Naive thymus-derived CD4-positive, alpha-beta T cell (primary cell): ENCODE measurements around the gene TEKT5. TPM values are rescaled to one million over a fixed set of nuclear protein-coding genes. Genes with fewer than 3 reads are reported as not detected.

Experiments used
- ATAC-seq: fragments of 150-1000 bp; cut with Tn5 transposase; 2 replicates; pipeline ENCODE4 v1.10.0; 2021; ENCODE audit warnings: mild to moderate bottlenecking, moderate library complexity
- CTCF ChIA-PET: fragments of 350-600 bp; sonication (Branson Sonifier 250); formaldehyde crosslinking; loops from one replicate; lab custom pipeline; 2021; ENCODE audit warnings: antibody characterized with exemption; lab: Charles Lee
- POLR2A ChIA-PET: fragments of 350-600 bp; sonication (Branson Sonifier 250); formaldehyde crosslinking; loops from one replicate; lab custom pipeline; 2021; ENCODE audit warnings: antibody characterized with exemption, inconsistent platforms; lab: Charles Lee
- DNase-seq, 9 donors: peaks; one replicate each; pipeline versions ENCODE4 v3.0.0 to v3.0.0-alpha.2; 2020 to 2022; ENCODE audit warnings: mixed read lengths in 1 of 9
- H3K27ac ChIP-seq: one replicate; pipeline ENCODE4 v1.7.0; 2013; ENCODE audit warnings: mild to moderate bottlenecking, low read depth, low read length, moderate library complexity
- H3K27me3 ChIP-seq, 2 donors: one replicate each; pipeline ENCODE4 v1.7.0; 2013; ENCODE audit warnings: low read length in 2 of 2, mild to moderate bottlenecking in 2 of 2, moderate library complexity in 2 of 2; ENCODE audit not compliant: control insufficient read depth in 2 of 2, insufficient read depth in 2 of 2
- H3K36me3 ChIP-seq, 3 experiments: 1 replicate in 2 of 3; 2 replicates in 1 of 3; pipeline ENCODE4 v1.7.0; 2013; ENCODE audit warnings: low read length in 3 of 3, mild to moderate bottlenecking in 3 of 3, moderate library complexity in 1 of 3; ENCODE audit not compliant: insufficient read depth in 3 of 3, control insufficient read depth in 2 of 3
- H3K4me1 ChIP-seq, 2 donors: one replicate each; pipeline ENCODE4 v1.7.0; 2013; ENCODE audit warnings: low read length in 2 of 2, mild to moderate bottlenecking in 2 of 2, moderate library complexity in 1 of 2; ENCODE audit not compliant: control insufficient read depth in 2 of 2, insufficient read depth in 2 of 2
- H3K4me3 ChIP-seq: 2 replicates; pipeline ENCODE4 v1.7.0; 2013; ENCODE audit warnings: mild to moderate bottlenecking, low read length
- H3K9me3 ChIP-seq, 3 experiments: 1 replicate in 2 of 3; 2 replicates in 1 of 3; pipeline ENCODE4 v1.7.0; 2013; ENCODE audit warnings: low read length in 3 of 3; ENCODE audit not compliant: control insufficient read depth in 2 of 3
- H3K27ac Mint-ChIP-seq, 9 donors: one replicate each; pipeline ENCODE4 v1.8.0; 2020 to 2022; ENCODE audit warnings: mixed read lengths in 9 of 9, mild to moderate bottlenecking in 8 of 9, moderate library complexity in 5 of 9, inconsistent platforms in 2 of 9
- H3K27me3 Mint-ChIP-seq, 5 donors: one replicate each; pipeline ENCODE4 v1.8.0; 2021 to 2022; ENCODE audit warnings: mixed read lengths in 5 of 5, mild to moderate bottlenecking in 1 of 5
- H3K36me3 Mint-ChIP-seq, 5 donors: one replicate each; pipeline ENCODE4 v1.8.0; 2020 to 2022; ENCODE audit warnings: mixed read lengths in 5 of 5, mild to moderate bottlenecking in 3 of 5, inconsistent platforms in 1 of 5
- H3K4me1 Mint-ChIP-seq, 7 donors: one replicate each; pipeline ENCODE4 v1.8.0; 2020 to 2022; ENCODE audit warnings: mixed read lengths in 7 of 7, mild to moderate bottlenecking in 3 of 7, inconsistent platforms in 1 of 7
- H3K4me3 Mint-ChIP-seq, 10 donors: one replicate each; pipeline ENCODE4 v1.8.0; 2020 to 2022; ENCODE audit warnings: mild to moderate bottlenecking in 10 of 10, mixed read lengths in 10 of 10, moderate library complexity in 6 of 10, inconsistent platforms in 2 of 10
- H3K9me3 Mint-ChIP-seq, 11 donors: one replicate each; pipeline ENCODE4 v1.8.0; 2020 to 2022; ENCODE audit warnings: mixed read lengths in 11 of 11, mild to moderate bottlenecking in 4 of 11, inconsistent platforms in 1 of 11, moderate library complexity in 1 of 11
- intact Hi-C, 2 donors: fragments of 100-400 bp; cut with micrococcal nuclease; formaldehyde crosslinking; loops; one replicate each; pipeline ENCODE4 v1.15.1; 2023
- polyA plus RNA-seq, 2 donors: library from polyadenylated mRNA; unstranded; fragments of 300-500 nt; fragmentation: Illumina TruSeq; gene quantifications; one replicate each; pipeline ENCODE4 v1.2.3, GENCODE V29; 2021
- total RNA-seq, 6 experiments: library from RNA in 5 of 6; stranded (reverse) in 5 of 6; gene quantifications; 1 replicate in 5 of 6; 2 replicates in 1 of 6; pipeline ENCODE4 v1.2.3 and lab custom pipeline; 2021 to 2026

TEKT5 gene
- total and polyA plus RNA-seq, 7 experiments from 2014 or later, result 0.68 TPM; not detected in 6

DNA sequence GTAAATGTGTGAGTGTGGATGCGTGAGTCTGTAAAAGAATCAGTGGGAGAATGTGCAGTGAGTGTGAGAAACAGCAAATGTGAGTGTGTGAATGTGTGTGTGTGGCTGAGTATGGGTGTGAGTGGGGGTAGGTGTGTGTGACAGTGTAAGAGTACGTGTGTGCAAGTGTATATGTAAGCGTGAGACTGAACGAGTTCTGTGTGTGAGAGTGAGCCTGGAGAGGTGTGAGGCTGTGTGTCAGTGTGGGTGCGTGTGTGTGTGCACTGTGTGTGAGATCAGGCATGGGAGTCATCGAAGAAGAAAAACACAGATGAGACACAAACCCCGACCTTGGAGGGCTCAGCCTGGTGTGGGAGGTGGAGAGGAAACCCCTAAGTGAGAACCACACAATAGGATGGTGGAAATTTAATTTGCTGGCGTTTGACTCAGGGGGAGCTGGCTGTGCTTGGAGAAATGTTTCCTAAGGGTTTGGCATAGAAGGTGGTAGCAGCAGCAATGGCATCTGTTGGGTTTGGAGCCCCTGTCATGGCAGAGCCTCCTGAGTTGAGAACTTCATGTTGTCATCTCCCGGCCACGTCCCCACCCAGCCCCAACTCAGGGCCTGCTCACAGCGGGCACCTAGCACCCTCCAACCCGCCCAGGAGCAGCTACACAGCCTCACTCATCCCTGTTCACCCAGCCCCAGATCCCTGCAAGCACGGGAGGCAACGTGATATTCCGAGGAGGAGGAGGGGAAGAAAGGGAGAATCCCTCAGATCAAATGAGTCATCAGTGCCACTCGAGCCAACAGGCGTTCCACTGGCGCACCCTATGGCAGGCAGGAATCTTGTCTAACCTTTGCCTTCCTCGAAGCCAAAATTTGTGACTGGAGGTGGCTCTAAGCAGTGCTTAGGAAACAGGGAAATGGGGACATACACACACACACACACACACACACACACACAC, 34.6 kb upstream of the TEKT5 start:
- Histone ChIP-seq H3K4me1 (no peaks in the 10 kb centered on the region), H3K36me3 (no peaks in the 10 kb centered on the region), H3K27ac (no peak overlapping the region), H3K27me3 (no peaks in the 10 kb centered on the region), H3K4me3 (no peak overlapping the region), H3K9me3 (no peaks in the 10 kb centered on the region)
- ATAC-seq, result no peak
- peaks cover 0 to 7% (median 0%) of the 10 kb centered on the region in 5 donors for H3K27me3 Mint-ChIP-seq
- no peaks in the 10 kb centered on the region for H3K4me1 Mint-ChIP-seq
- CTCF ChIA-PET, result no interaction called here
- intact Hi-C loops, result no loop called here
- H3K36me3 Mint-ChIP-seq, result peaks cover 0 to 4% (median 0%) of the 10 kb centered on the region in 5 donors
- no peak for DNase-seq
- H3K4me3 Mint-ChIP-seq, result no peak overlapping the region
- peaks cover 0 to 5% (median 2%) of the 10 kb centered on the region in 11 donors for H3K9me3 Mint-ChIP-seq
- H3K27ac Mint-ChIP-seq, result no peak overlapping the region
- POLR2A ChIA-PET, result no interaction called here

DNA sequence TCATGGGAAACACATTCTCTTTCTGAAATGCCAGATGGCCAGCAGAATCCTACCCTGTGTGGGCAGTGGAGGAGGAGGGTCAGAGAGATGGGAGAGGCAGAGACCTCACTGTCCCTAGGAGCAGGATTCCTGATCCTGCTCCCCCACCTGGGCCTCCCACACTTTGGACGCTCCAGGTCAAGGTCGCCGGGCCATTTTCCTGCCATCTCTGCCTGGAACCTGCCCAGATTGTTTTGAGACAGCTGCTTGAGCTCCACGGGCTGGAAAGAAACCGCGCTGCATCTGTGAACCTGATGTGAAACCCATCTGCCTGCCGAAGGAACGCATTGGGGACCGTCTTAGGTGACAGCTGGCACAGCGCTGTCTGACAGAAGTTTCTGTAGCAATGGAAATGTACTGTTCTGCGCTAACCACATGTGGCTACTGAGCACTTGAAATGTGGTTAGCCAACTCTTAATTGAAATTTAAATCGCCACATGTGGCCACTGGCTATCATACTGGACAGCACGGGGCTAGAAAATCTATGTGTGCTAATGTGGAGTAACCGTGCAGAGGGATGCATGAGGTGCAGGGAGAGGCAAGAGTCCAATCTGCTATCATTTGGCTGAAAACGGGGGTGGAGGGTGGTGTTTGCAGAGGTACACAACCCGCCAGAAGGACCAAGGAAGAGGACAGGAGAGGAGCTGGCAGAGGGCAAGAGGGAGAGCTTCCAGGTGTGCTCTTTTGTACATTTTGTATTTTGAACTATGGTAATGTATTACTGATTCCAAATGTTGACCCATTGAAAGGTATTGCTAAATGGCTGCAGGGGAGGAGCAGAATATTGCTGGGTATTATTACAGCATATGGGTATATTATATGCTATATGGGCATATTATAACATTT, 33.5 kb upstream of the TEKT5 start:
- Histone ChIP-seq H3K27ac (no peak overlapping the region), H3K36me3 (no peaks in the 10 kb centered on the region), H3K27me3 (no peaks in the 10 kb centered on the region), H3K4me3 (no peak overlapping the region), H3K4me1 (no peaks in the 10 kb centered on the region), H3K9me3 (no peaks in the 10 kb centered on the region)
- no peaks in the 10 kb centered on the region for H3K4me1 Mint-ChIP-seq
- peaks cover 0 to 6% (median 0%) of the 10 kb centered on the region in 5 donors for H3K27me3 Mint-ChIP-seq
- no peak for DNase-seq
- peaks cover 0 to 3% (median under 1%) of the 10 kb centered on the region in 11 donors for H3K9me3 Mint-ChIP-seq
- POLR2A ChIA-PET, result no interaction called here
- CTCF ChIA-PET, result no interaction called here
- no peak overlapping the region for H3K27ac Mint-ChIP-seq
- intact Hi-C loops, result no loop called here
- no peak for ATAC-seq
- H3K4me3 Mint-ChIP-seq, result no peak overlapping the region
- peaks cover 0 to 1% (median 0%) of the 10 kb centered on the region in 5 donors for H3K36me3 Mint-ChIP-seq

DNA sequence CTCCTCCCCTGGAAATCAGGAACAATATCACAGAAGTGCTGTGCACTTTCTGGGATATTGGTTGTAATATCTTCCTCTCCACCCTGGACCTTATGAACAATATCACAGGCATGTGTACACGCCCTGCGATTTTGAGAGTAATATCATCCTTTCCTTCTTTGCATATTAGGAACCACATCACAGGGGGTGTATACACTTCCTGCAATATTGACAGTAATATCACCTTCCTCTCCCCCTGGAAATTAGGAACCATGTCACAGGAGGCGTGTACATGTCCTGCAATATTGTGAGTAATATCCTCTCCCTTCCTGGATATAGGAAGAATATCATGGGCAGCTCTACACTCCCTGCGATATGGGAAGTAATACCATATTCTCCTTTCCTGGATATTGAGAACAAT, 14.2 kb upstream of the TEKT5 start:
- Histone ChIP-seq H3K27me3 (no peaks in the 10 kb centered on the region), H3K36me3 (no peaks in the 10 kb centered on the region), H3K4me3 (no peak overlapping the region), H3K27ac (no peak overlapping the region), H3K4me1 (no peaks in the 10 kb centered on the region), H3K9me3 (no peaks in the 10 kb centered on the region)
- intact Hi-C loops, result no loop called here
- no peaks in the 10 kb centered on the region for H3K4me1 Mint-ChIP-seq
- peaks cover 0 to 34% (median 26%) of the 10 kb centered on the region in 5 donors for H3K27me3 Mint-ChIP-seq
- no peaks in the 10 kb centered on the region for H3K36me3 Mint-ChIP-seq
- ATAC-seq (no peak), DNase-seq (no peak)
- H3K9me3 Mint-ChIP-seq, result peaks cover 0 to 1% (median 0%) of the 10 kb centered on the region in 11 donors
- POLR2A ChIA-PET, result no interaction called here
- CTCF ChIA-PET, result no interaction called here
- no peak overlapping the region for H3K27ac Mint-ChIP-seq
- H3K4me3 Mint-ChIP-seq, result no peak overlapping the region

DNA sequence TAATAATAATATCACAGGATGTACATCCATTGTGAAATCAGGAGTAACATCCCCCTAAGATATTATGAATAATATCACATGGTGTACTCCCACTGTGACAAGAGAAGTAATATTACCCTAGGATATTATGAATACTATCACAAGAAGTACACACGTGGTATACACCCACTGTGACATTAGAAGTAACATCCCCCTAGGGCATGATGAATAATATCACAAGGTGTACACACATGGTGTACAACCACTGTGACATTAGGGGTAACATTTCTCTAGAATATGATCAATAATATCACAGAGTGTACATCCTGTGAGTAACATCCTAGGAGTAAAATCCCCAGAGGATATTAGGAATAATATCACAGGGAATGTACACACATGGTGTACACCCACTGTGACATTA, 5.0 kb upstream of the TEKT5 start:
- intact Hi-C loops, result no loop called here
- H3K4me1 ChIP-seq, result no peaks in the 10 kb centered on the region
- H3K9me3 Mint-ChIP-seq, result peaks cover 0 to 3% (median 0%) of the 10 kb centered on the region in 11 donors
- no peaks in the 10 kb centered on the region for H3K36me3 ChIP-seq
- H3K36me3 Mint-ChIP-seq, result no peaks in the 10 kb centered on the region
- ChIA-PET POLR2A (no interaction called here), CTCF (no interaction called here)
- H3K9me3 ChIP-seq, result no peaks in the 10 kb centered on the region
- DNase-seq (no peak), ATAC-seq (no peak)
- no peak overlapping the region for H3K4me3 Mint-ChIP-seq
- H3K4me1 Mint-ChIP-seq, result no peaks in the 10 kb centered on the region
- no peak overlapping the region for H3K27ac Mint-ChIP-seq
- H3K27me3 Mint-ChIP-seq, result peaks cover 0 to 7% (median 0%) of the 10 kb centered on the region in 5 donors
- no peak overlapping the region for H3K27ac ChIP-seq
- H3K27me3 ChIP-seq, result peaks cover 0 to 3% of the 10 kb centered on the region in 2 donors
- no peak overlapping the region for H3K4me3 ChIP-seq

DNA sequence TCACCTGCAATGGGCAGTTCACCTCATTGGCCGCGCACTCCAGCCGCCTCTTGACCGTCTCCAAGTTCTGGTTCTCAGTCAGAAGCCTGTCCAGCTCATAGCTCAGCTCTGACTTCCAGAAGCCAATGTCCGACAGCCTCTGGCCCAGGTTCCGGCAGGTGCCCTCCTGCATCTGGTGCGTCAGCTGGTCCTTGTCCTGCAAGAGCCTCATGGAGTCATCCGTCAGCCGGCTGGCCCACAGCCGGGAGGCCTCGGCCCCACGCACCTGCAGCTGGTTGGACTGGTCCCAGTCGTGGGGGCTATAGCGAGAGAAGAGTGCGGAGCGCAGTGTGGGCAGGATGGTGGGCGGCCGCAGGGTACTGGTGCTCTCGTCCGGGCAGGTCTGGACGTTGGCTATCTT, 424 bp downstream of the TEKT5 start:
- no peaks in the 10 kb centered on the region for H3K36me3 Mint-ChIP-seq
- peaks cover 0 to 43% (median 27%) of the 10 kb centered on the region in 5 donors for H3K27me3 Mint-ChIP-seq
- Histone ChIP-seq H3K4me1 (no peaks in the 10 kb centered on the region), H3K27me3 (peaks cover 0 to 3% of the 10 kb centered on the region in 2 donors), H3K27ac (no peak overlapping the region), H3K4me3 (no peak overlapping the region), H3K36me3 (no peaks in the 10 kb centered on the region), H3K9me3 (no peaks in the 10 kb centered on the region)
- H3K4me1 Mint-ChIP-seq, result no peaks in the 10 kb centered on the region
- no peak overlapping the region for H3K4me3 Mint-ChIP-seq
- ATAC-seq (no peak), DNase-seq (no peak)
- POLR2A ChIA-PET, result no interaction called here
- CTCF ChIA-PET, result no interaction called here
- intact Hi-C loops, result no loop called here
- H3K9me3 Mint-ChIP-seq, result peaks cover 0 to 5% (median 0%) of the 10 kb centered on the region in 11 donors
- H3K27ac Mint-ChIP-seq, result no peak overlapping the region

DNA sequence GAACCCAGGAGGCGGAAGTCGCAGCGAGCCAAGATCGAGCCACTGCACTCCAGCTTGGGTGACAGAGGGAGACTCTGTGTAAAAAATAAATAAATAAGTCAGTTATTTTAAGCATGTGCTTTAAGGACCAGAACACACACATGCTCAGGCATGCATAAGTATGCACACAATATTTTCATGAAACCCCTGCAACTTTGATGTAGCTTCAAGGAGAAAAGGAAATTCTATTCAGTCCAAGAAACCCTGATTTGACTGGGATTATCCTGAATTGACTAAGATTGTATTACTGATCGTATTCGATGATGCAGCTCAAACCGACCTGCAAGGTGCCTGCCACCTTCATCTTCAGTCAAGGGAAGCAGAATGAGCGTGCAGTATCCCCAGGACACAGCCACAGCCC, 841 bp downstream of the TEKT5 start:
- no peak for DNase-seq

More for the DNA sequence above, 841 bp downstream of the TEKT5 start:
- Histone ChIP-seq H3K27ac (no peak overlapping the region), H3K4me3 (no peak overlapping the region), H3K9me3 (no peaks in the 10 kb centered on the region), H3K36me3 (no peaks in the 10 kb centered on the region), H3K4me1 (no peaks in the 10 kb centered on the region), H3K27me3 (peaks cover 0 to 3% of the 10 kb centered on the region in 2 donors)
- ATAC-seq, result no peak
- Mint-ChIP-seq H3K36me3 (no peaks in the 10 kb centered on the region), H3K4me1 (no peaks in the 10 kb centered on the region), H3K27me3 (peaks cover 0 to 43% (median 27%) of the 10 kb centered on the region in 5 donors), H3K4me3 (no peak overlapping the region), H3K27ac (no peak overlapping the region), H3K9me3 (peaks cover 0 to 5% (median 0%) of the 10 kb centered on the region in 11 donors)
- intact Hi-C loops, result no loop called here
- ChIA-PET POLR2A (no interaction called here), CTCF (no interaction called here)
